HepG2 (cell line): ENCODE data around the gene ATG13. TPM values are rescaled to one million over a fixed set of nuclear protein-coding genes. Genes with fewer than 3 reads are reported as not detected.

Source experiments
- MATR3 ChIP-seq: sonication (generic); formaldehyde crosslinking; IDR thresholded peaks from 2 replicates; pipeline ENCODE4 v1.4.0; 2020; ENCODE audit warnings: missing genetic modification reagents
- PAF1 ChIP-seq: IDR thresholded peaks from 2 replicates; pipeline ENCODE4 v1.6.1; 2016; ENCODE audit warnings: missing genetic modification reagents, missing compliant biosample characterization
- REXO4 ChIP-seq: sonication (generic); formaldehyde crosslinking; IDR thresholded peaks from 2 replicates; pipeline ENCODE4 v1.8.0; 2022; ENCODE audit warnings: missing genetic modification reagents, mild to moderate bottlenecking, borderline replicate concordance
- RFX1 ChIP-seq: fragments of 450-650 bp; IDR thresholded peaks from 2 replicates; pipeline ENCODE4 v1.6.1; 2017
- SRF ChIP-seq: IDR thresholded peaks from 2 replicates; pipeline ENCODE4 v1.6.1; 2011; ENCODE audit warnings: mild to moderate bottlenecking, low read depth, low read length, moderate library complexity
- TEAD3 ChIP-seq: optimal IDR thresholded peaks from 2 replicates; pipeline ENCODE3; 2016; ENCODE audit warnings: borderline replicate concordance
- ZBTB38 ChIP-seq: sonication (generic); formaldehyde crosslinking; IDR thresholded peaks from 2 replicates; pipeline ENCODE4 v1.5.1; 2020; ENCODE audit warnings: mild to moderate bottlenecking, missing genetic modification reagents
- ZC3H4 ChIP-seq: sonication (generic); formaldehyde crosslinking; IDR thresholded peaks from 2 replicates; pipeline ENCODE4 v1.4.0; 2020; ENCODE audit warnings: missing genetic modification reagents, borderline replicate concordance
- ZNF124 ChIP-seq: sonication (generic); formaldehyde crosslinking; IDR thresholded peaks from 2 replicates; pipeline ENCODE4 v1.4.0; 2020; ENCODE audit warnings: missing genetic modification reagents
- ZNF816 ChIP-seq: sonication (generic); formaldehyde crosslinking; IDR thresholded peaks from 2 replicates; pipeline ENCODE4 v1.8.0; 2022; ENCODE audit warnings: missing genetic modification reagents, mild to moderate bottlenecking, borderline replicate concordance
- ZSCAN29 ChIP-seq: sonication (generic); formaldehyde crosslinking; conservative IDR thresholded peaks from 2 replicates; pipeline ENCODE4 v1.4.0; 2020; ENCODE audit warnings: mild to moderate bottlenecking, missing genetic modification reagents
- polyA plus RNA-seq, 8 experiments: library from polyadenylated mRNA; depleted of rRNA in 3 of 8; stranded (reverse) in 7 of 8; unstranded in 1 of 8; fragments of >200 nt; fragmentation: Illumina TruSeq in 4 of 8; extraction: Trizol in 4 of 8; gene quantifications; 2 replicates each; pipeline versions ENCODE4 v1.2.1 to v1.2.3, GENCODE V29; 2011 to 2016; ENCODE audit warnings: low read depth in 4 of 8, missing spikeins in 1 of 8, mixed read lengths in 1 of 8; ENCODE audit not compliant: insufficient read depth in 1 of 8
- total RNA-seq, 5 experiments: library from RNA; depleted of rRNA; stranded (reverse); fragments of >200 nt; fragmentation: Illumina TruSeq; extraction: Trizol; gene quantifications; 2 replicates each; pipeline ENCODE4 v1.2.3, GENCODE V29; 2016; ENCODE audit warnings: low read depth in 1 of 5
- TF ChIP-seq, protein P1 (sequence below): sonication (generic); formaldehyde crosslinking; conservative IDR thresholded peaks from 2 replicates; pipeline ENCODE4 v1.8.0; 2022; ENCODE audit warnings: mild to moderate bottlenecking, moderate library complexity, missing genetic modification reagents
- TF ChIP-seq, protein P2 (sequence below): sonication (generic); formaldehyde crosslinking; IDR thresholded peaks from 2 replicates; pipeline ENCODE4 v1.9.0; 2021; ENCODE audit warnings: mild to moderate bottlenecking, missing genetic modification reagents
- TF ChIP-seq, protein P3 (sequence below): conservative IDR thresholded peaks from 2 replicates; pipeline ENCODE4 v1.6.1; 2018; ENCODE audit warnings: missing genetic modification reagents
- TF ChIP-seq, protein P4 (sequence below): fragments of 450-650 bp; IDR thresholded peaks from 2 replicates; pipeline ENCODE4 v1.6.1; 2017
- TF ChIP-seq, protein P5 (sequence below): sonication (generic); formaldehyde crosslinking; IDR thresholded peaks from 2 replicates; pipeline ENCODE4 v1.5.0; 2020; ENCODE audit warnings: mild to moderate bottlenecking, missing genetic modification reagents

ATG13 gene
- total and polyA plus RNA-seq, 2 of the 13 experiments (the other 11 are each of a cell fraction or from before 2014, with no cell fraction given) = 55.0 to 77.3 TPM

DNA sequence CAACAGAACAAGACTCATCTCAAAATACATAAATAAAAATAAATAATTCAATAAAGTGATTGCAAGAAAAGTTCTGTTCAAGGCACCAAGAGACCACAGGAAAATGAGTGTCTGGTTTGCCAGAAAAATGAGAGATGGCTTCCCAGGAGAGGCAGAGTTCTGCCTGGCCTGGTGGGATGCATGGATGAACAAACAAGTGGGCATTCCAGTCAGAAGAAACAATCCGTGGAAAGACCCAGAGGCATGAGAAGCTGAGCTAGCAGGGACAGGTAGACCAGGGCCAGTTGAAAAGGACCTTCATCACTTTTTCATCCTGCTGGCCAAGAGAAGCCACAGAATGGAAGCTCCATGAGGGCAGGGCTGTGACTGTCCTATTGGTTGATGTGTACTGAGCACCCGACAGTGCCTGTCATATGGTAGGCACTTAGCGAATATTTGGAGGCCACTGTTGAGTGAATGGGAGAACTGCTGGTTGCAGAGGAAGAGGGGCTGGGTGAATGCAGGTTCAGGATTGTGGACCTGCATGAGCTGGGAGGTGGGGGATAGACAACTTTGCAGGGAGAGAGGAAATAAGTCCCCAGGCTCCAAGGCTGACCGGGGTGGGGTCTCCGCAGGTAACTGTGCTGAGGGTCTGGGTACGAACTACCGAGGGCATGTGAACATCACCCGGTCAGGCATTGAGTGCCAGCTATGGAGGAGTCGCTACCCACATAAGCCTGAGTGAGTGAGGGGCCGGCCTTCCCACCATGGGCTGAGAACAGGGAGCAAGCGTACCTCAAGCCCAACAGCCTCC is 105.4 kb downstream of the ATG13 start (continued):
- TF ChIP-seq, protein P1, sequence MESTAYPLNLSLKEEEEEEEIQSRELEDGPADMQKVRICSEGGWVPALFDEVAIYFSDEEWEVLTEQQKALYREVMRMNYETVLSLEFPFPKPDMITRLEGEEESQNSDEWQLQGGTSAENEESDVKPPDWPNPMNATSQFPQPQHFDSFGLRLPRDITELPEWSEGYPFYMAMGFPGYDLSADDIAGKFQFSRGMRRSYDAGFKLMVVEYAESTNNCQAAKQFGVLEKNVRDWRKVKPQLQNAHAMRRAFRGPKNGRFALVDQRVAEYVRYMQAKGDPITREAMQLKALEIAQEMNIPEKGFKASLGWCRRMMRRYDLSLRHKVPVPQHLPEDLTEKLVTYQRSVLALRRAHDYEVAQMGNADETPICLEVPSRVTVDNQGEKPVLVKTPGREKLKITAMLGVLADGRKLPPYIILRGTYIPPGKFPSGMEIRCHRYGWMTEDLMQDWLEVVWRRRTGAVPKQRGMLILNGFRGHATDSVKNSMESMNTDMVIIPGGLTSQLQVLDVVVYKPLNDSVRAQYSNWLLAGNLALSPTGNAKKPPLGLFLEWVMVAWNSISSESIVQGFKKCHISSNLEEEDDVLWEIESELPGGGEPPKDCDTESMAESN (CRISPR knock-in tag) = peak; percentile 98
- TF ChIP-seq MATR3 (CRISPR knock-in tag) (no peak), REXO4 (CRISPR knock-in tag) (no peak), ZNF816 (CRISPR knock-in tag) (no peak), PAF1 (CRISPR knock-in tag) (0 out of 2 replicates have a peak, but pooled peaks have one; percentile 25), ZBTB38 (0 out of 2 replicates have a peak, but pooled peaks have one; percentile 10), SRF (no peak), ZSCAN29 (CRISPR knock-in tag) (no peak), ZC3H4 (CRISPR knock-in tag) (no peak), ZNF124 (CRISPR knock-in tag) (no peak), RFX1 (no peak), TEAD3 (CRISPR knock-in tag) (peak; percentile 15)
- TF ChIP-seq, protein P2, sequence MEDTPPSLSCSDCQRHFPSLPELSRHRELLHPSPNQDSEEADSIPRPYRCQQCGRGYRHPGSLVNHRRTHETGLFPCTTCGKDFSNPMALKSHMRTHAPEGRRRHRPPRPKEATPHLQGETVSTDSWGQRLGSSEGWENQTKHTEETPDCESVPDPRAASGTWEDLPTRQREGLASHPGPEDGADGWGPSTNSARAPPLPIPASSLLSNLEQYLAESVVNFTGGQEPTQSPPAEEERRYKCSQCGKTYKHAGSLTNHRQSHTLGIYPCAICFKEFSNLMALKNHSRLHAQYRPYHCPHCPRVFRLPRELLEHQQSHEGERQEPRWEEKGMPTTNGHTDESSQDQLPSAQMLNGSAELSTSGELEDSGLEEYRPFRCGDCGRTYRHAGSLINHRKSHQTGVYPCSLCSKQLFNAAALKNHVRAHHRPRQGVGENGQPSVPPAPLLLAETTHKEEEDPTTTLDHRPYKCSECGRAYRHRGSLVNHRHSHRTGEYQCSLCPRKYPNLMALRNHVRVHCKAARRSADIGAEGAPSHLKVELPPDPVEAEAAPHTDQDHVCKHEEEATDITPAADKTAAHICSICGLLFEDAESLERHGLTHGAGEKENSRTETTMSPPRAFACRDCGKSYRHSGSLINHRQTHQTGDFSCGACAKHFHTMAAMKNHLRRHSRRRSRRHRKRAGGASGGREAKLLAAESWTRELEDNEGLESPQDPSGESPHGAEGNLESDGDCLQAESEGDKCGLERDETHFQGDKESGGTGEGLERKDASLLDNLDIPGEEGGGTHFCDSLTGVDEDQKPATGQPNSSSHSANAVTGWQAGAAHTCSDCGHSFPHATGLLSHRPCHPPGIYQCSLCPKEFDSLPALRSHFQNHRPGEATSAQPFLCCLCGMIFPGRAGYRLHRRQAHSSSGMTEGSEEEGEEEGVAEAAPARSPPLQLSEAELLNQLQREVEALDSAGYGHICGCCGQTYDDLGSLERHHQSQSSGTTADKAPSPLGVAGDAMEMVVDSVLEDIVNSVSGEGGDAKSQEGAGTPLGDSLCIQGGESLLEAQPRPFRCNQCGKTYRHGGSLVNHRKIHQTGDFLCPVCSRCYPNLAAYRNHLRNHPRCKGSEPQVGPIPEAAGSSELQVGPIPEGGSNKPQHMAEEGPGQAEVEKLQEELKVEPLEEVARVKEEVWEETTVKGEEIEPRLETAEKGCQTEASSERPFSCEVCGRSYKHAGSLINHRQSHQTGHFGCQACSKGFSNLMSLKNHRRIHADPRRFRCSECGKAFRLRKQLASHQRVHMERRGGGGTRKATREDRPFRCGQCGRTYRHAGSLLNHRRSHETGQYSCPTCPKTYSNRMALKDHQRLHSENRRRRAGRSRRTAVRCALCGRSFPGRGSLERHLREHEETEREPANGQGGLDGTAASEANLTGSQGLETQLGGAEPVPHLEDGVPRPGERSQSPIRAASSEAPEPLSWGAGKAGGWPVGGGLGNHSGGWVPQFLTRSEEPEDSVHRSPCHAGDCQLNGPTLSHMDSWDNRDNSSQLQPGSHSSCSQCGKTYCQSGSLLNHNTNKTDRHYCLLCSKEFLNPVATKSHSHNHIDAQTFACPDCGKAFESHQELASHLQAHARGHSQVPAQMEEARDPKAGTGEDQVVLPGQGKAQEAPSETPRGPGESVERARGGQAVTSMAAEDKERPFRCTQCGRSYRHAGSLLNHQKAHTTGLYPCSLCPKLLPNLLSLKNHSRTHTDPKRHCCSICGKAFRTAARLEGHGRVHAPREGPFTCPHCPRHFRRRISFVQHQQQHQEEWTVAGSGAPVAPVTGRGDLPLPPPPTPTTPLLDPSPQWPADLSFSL (CRISPR knock-in tag) = no peak
- TF ChIP-seq, protein P3, sequence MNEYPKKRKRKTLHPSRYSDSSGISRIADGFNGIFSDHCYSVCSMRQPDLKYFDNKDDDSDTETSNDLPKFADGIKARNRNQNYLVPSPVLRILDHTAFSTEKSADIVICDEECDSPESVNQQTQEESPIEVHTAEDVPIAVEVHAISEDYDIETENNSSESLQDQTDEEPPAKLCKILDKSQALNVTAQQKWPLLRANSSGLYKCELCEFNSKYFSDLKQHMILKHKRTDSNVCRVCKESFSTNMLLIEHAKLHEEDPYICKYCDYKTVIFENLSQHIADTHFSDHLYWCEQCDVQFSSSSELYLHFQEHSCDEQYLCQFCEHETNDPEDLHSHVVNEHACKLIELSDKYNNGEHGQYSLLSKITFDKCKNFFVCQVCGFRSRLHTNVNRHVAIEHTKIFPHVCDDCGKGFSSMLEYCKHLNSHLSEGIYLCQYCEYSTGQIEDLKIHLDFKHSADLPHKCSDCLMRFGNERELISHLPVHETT (CRISPR knock-in tag) = no peak
- TF ChIP-seq, protein P4, sequence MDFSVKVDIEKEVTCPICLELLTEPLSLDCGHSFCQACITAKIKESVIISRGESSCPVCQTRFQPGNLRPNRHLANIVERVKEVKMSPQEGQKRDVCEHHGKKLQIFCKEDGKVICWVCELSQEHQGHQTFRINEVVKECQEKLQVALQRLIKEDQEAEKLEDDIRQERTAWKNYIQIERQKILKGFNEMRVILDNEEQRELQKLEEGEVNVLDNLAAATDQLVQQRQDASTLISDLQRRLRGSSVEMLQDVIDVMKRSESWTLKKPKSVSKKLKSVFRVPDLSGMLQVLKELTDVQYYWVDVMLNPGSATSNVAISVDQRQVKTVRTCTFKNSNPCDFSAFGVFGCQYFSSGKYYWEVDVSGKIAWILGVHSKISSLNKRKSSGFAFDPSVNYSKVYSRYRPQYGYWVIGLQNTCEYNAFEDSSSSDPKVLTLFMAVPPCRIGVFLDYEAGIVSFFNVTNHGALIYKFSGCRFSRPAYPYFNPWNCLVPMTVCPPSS = no peak
- TF ChIP-seq, protein P5, sequence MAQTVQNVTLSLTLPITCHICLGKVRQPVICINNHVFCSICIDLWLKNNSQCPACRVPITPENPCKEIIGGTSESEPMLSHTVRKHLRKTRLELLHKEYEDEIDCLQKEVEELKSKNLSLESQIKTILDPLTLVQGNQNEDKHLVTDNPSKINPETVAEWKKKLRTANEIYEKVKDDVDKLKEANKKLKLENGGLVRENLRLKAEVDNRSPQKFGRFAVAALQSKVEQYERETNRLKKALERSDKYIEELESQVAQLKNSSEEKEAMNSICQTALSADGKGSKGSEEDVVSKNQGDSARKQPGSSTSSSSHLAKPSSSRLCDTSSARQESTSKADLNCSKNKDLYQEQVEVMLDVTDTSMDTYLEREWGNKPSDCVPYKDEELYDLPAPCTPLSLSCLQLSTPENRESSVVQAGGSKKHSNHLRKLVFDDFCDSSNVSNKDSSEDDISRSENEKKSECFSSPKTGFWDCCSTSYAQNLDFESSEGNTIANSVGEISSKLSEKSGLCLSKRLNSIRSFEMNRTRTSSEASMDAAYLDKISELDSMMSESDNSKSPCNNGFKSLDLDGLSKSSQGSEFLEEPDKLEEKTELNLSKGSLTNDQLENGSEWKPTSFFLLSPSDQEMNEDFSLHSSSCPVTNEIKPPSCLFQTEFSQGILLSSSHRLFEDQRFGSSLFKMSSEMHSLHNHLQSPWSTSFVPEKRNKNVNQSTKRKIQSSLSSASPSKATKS (CRISPR knock-in tag) = no peak
